Thyroid gland (tissue), 4 donors: ENCODE results near the gene SLC25A45.

Experiments
- CTCF ChIP-seq, 6 experiments: fragments of 200-600 bp in 3 of 6; fragments of 450-650 bp in 3 of 6; sonication (generic) in 3 of 6; IDR thresholded peaks; one replicate each; pipeline ENCODE4 v1.5.1; 2016 to 2019; ENCODE audit warnings: antibody characterized with exemption in 6 of 6, mild to moderate bottlenecking in 2 of 6, inconsistent platforms in 1 of 6, moderate library complexity in 1 of 6
- POLR2A ChIP-seq, 2 donors: fragments of 450-650 bp; IDR thresholded peaks; one replicate each; pipeline ENCODE4 v1.6.1; 2017; ENCODE audit warnings: antibody characterized with exemption in 2 of 2, mild to moderate bottlenecking in 2 of 2, moderate library complexity in 1 of 2

GRCh38 chr11:65410936-65411680 is 28.7 kb upstream of the SLC25A45 start:
- TF ChIP-seq CTCF (IDR thresholded peaks at IDR 0.05): no peak
- no peak for TF ChIP-seq POLR2A (IDR thresholded peaks at IDR 0.05)
